H1 (cell line): ENCODE measurements around the gene ENKUR. TPM values are rescaled to one million over a fixed set of nuclear protein-coding genes. Genes with fewer than 3 reads are reported as not detected.

Source experiments
- CBX5 ChIP-seq: fragments of 300-800, 300-1000 bp; sonication (generic); IDR thresholded peaks from 2 replicates; pipeline ENCODE4 v1.7.1; 2016; ENCODE audit warnings: antibody characterized with exemption, low read length, low read depth
- CHD1 ChIP-seq: IDR thresholded peaks from 2 replicates; pipeline ENCODE4 v1.6.1; 2012; ENCODE audit warnings: low read depth, low read length, improper control_type of control experiment
- CHD7 ChIP-seq: fragments of 300-600 bp; sonication (generic); IDR thresholded peaks from 2 replicates; pipeline ENCODE4 v1.7.1; 2012; ENCODE audit warnings: low read length, moderate library complexity, mild to moderate bottlenecking, inconsistent platforms; ENCODE audit not compliant: insufficient replicate concordance
- CTBP2 ChIP-seq: IDR thresholded peaks from 2 replicates; pipeline ENCODE4 v1.7.0; 2011; ENCODE audit warnings: borderline replicate concordance, mild to moderate bottlenecking, moderate library complexity, mixed read lengths, low read length; ENCODE audit not compliant: insufficient read depth, insufficient read length
- EGR1 ChIP-seq: IDR thresholded peaks from 2 replicates; pipeline ENCODE4 v1.6.1; 2011; ENCODE audit warnings: low read depth, low read length, borderline replicate concordance
- JUN ChIP-seq: IDR thresholded peaks from 2 replicates; pipeline ENCODE4 v1.6.1; 2011; ENCODE audit warnings: low read depth, mild to moderate bottlenecking, improper control_type of control experiment, low read length
- KDM1A ChIP-seq: fragments of 200-600, 300-600 bp; sonication (generic); IDR thresholded peaks from 2 replicates; pipeline ENCODE4 v1.7.1; 2016; ENCODE audit warnings: mild to moderate bottlenecking, low read length, borderline replicate concordance
- KDM4A ChIP-seq: IDR thresholded peaks from one replicate; pipeline ENCODE4 v1.7.1; 2012; ENCODE audit warnings: low read depth, mild to moderate bottlenecking, moderate library complexity, low read length, inconsistent platforms; ENCODE audit not compliant: severe bottlenecking
- POLR2A ChIP-seq, 2 experiments: IDR thresholded peaks; 1 replicate in 1 of 2; 2 replicates in 1 of 2; pipeline ENCODE4 v1.6.1; 2011; ENCODE audit warnings: low read depth in 2 of 2, low read length in 2 of 2, mild to moderate bottlenecking in 2 of 2; ENCODE audit errors: control extremely low read depth in 1 of 2
- RFX5 ChIP-seq: IDR thresholded peaks from 2 replicates; pipeline ENCODE4 v1.6.1; 2011; ENCODE audit warnings: low read depth, low read length, improper control_type of control experiment, borderline replicate concordance
- SIN3A ChIP-seq, 2 experiments: IDR thresholded peaks in 1 of 2; conservative IDR thresholded peaks in 1 of 2; 2 replicates each; pipeline ENCODE4 v1.6.1; 2011 to 2012; ENCODE audit warnings: low read length in 2 of 2, improper control_type of control experiment in 1 of 2, low read depth in 1 of 2, mild to moderate bottlenecking in 1 of 2
- SP2 ChIP-seq: IDR thresholded peaks from 2 replicates; pipeline ENCODE4 v1.6.1; 2012; ENCODE audit warnings: mild to moderate bottlenecking, low read length, inconsistent platforms
- polyA plus RNA-seq, 7 experiments: library from polyadenylated mRNA; depleted of rRNA in 3 of 7; stranded (reverse) in 5 of 7; unstranded in 2 of 7; fragments of >200 nt in 5 of 7; fragments of 200-250 nt in 2 of 7; gene quantifications; 1 replicate in 5 of 7; 2 replicates in 1 of 7; 4 replicates in 1 of 7; pipeline versions ENCODE4 v1.2.1 to v1.2.3, GENCODE V29; 2011 to 2013; ENCODE audit warnings: missing spikeins in 2 of 7, mixed read lengths in 2 of 7
- total RNA-seq: library from RNA; stranded (reverse); fragmentation: NEBNext Ultra II Directional; extraction: Animal tissue kit (Norgen Biotek cat#: 25700); gene quantifications from 2 replicates; pipeline ENCODE4 v1.2.1, GENCODE V29; 2021

ENKUR gene
- total and polyA plus RNA-seq, 2 of the 8 experiments (the other 6 are each of a cell fraction or from before 2014, with no cell fraction given), result not detected

- TF ChIP-seq CHD7 (no peak), RFX5 (no peak), SIN3A (conservative IDR thresholded peaks at IDR 0.05 in 1 of 2, IDR thresholded peaks at IDR 0.05 in 1 of 2; ENCODE audit: low read depth in 1 of 2, low read length in 2 of 2) (no peak), CTBP2 (no peak), JUN (no peak), EGR1 (no peak), SP2 (no peak), POLR2A (IDR thresholded peaks at IDR 0.05; ENCODE audit: control extremely low read depth in 1 of 2, low read depth in 2 of 2, low read length in 2 of 2) (no peak), CHD1 (no peak), KDM1A (no peak), KDM4A (no peak), CBX5 (no peak)
Measured at GRCh38 chr10:24998044-24998443, 17.9 kb downstream of the ENKUR start (continued).
